H1 (cell line): ENCODE measurements around the gene H1-8. TPM values are rescaled to one million over a fixed set of nuclear protein-coding genes. Genes with fewer than 3 reads are reported as not detected.

Source experiments
- CTCF ChIA-PET: fragments of 300-600 bp; sonication (Branson Sonifier 250); formaldehyde crosslinking; loops from one replicate; lab custom pipeline; 2021; ENCODE audit not compliant: partially characterized antibody; lab: Charles Lee
- POLR2A ChIA-PET: fragments of 300-600 bp; sonication (Branson Sonifier 250); formaldehyde crosslinking; loops from one replicate; lab custom pipeline; 2021; ENCODE audit warnings: inconsistent platforms; ENCODE audit not compliant: partially characterized antibody; lab: Charles Lee
- DNase-seq, 2 experiments: peaks; one replicate each; pipeline versions ENCODE4 v3.0.0 to v3.0.0-alpha.2; 2010 to 2022; ENCODE audit warnings: low spot score in 2 of 2, low read depth in 1 of 2, mixed read lengths in 1 of 2
- FAIRE-seq: peaks from 2 replicates; lab custom pipeline; 2011; peaks lifted over from hg19 to GRCh38; lab: Jason Lieb, UNC
- H2AFZ ChIP-seq: 2 replicates; pipeline ENCODE4 v1.8.1; 2012; ENCODE audit warnings: low read length, inconsistent platforms
- H2AK5ac ChIP-seq: 2 replicates; pipeline ENCODE4 v1.6.1; 2013; ENCODE audit warnings: low read depth, low read length
- H2BK120ac ChIP-seq: replicated peaks from 2 replicates; pipeline ENCODE3; 2013; ENCODE audit warnings: low read depth, low read length, inconsistent platforms
- H2BK12ac ChIP-seq: 2 replicates; pipeline ENCODE4 v1.6.1; 2013; ENCODE audit warnings: low read depth, low read length
- H2BK15ac ChIP-seq: 2 replicates; pipeline ENCODE4 v1.6.1; 2013; ENCODE audit warnings: low read length
- H2BK20ac ChIP-seq: 2 replicates; pipeline ENCODE4 v1.6.1; 2013; ENCODE audit warnings: low read length
- H2BK5ac ChIP-seq: 2 replicates; pipeline ENCODE4 v1.6.1; 2013; ENCODE audit warnings: low read depth, low read length
- H3K14ac ChIP-seq: 2 replicates; pipeline ENCODE4 v1.6.1; 2013; ENCODE audit warnings: inconsistent platforms; ENCODE audit not compliant: insufficient read length
- H3K18ac ChIP-seq: 2 replicates; pipeline ENCODE4 v1.6.1; 2013; ENCODE audit warnings: low read length; ENCODE audit errors: extremely low read depth
- H3K23ac ChIP-seq: 2 replicates; pipeline ENCODE4 v1.6.1; 2013; ENCODE audit warnings: inconsistent platforms; ENCODE audit not compliant: insufficient read length
- H3K23me2 ChIP-seq: 2 replicates; pipeline ENCODE4 v1.6.1; 2013; ENCODE audit warnings: low read depth, low read length
- H3K27ac ChIP-seq: 2 replicates; pipeline ENCODE4 v1.6.1; 2011; ENCODE audit warnings: low read depth, low read length, inconsistent platforms
- H3K27me3 ChIP-seq, 4 experiments: replicated peaks in 1 of 4; 1 replicate in 1 of 4; 2 replicates in 3 of 4; pipeline versions ENCODE4 v1.6.1 to v1.8.1; 2011 to 2013; ENCODE audit warnings: low read length in 3 of 4, mild to moderate bottlenecking in 3 of 4, inconsistent platforms in 2 of 4, mixed read lengths in 2 of 4, moderate library complexity in 1 of 4; ENCODE audit not compliant: control insufficient read depth in 3 of 4, insufficient read depth in 3 of 4; ENCODE audit errors: extremely low read depth in 1 of 4
- H3K36me3 ChIP-seq, 4 experiments: 2 replicates each; pipeline versions ENCODE4 v1.6.1 to v1.8.1; 2011 to 2013; ENCODE audit warnings: mild to moderate bottlenecking in 4 of 4, low read length in 3 of 4, moderate library complexity in 2 of 4, control low read depth in 1 of 4, inconsistent platforms in 1 of 4; ENCODE audit not compliant: insufficient read depth in 4 of 4, control insufficient read depth in 2 of 4
- H3K4ac ChIP-seq: replicated peaks from 2 replicates; pipeline ENCODE3; 2013; ENCODE audit warnings: low read length, low read depth, mixed read lengths, inconsistent platforms; ENCODE audit not compliant: insufficient read length
- H3K4me1 ChIP-seq, 4 experiments: replicated peaks in 1 of 4; 1 replicate in 1 of 4; 2 replicates in 3 of 4; pipeline versions ENCODE4 v1.6.1 to v1.8.1; 2011 to 2013; ENCODE audit warnings: low read length in 3 of 4, inconsistent platforms in 2 of 4, mixed read lengths in 1 of 4; ENCODE audit not compliant: insufficient read depth in 4 of 4, control insufficient read depth in 3 of 4
- H3K4me2 ChIP-seq, 2 experiments: 2 replicates each; pipeline versions ENCODE4 v1.6.1 to v1.8.1; 2011 to 2013; ENCODE audit warnings: low read depth in 2 of 2, low read length in 2 of 2, control low read depth in 1 of 2, inconsistent platforms in 1 of 2, mild to moderate bottlenecking in 1 of 2; ENCODE audit not compliant: insufficient read depth in 1 of 2
- H3K4me3 ChIP-seq, 4 experiments: fragments of 200-600, 300-600 bp in 1 of 4; sonication (generic), shearing (Covaris generic), sonication (Bioruptor Twin) in 1 of 4; 2 replicates each; pipeline versions ENCODE4 v1.5.1 to v1.8.1; 2011 to 2016; ENCODE audit warnings: low read length in 4 of 4, low read depth in 3 of 4, control low read depth in 2 of 4, inconsistent platforms in 2 of 4, mild to moderate bottlenecking in 2 of 4, mixed read lengths in 1 of 4, moderate library complexity in 1 of 4; ENCODE audit not compliant: insufficient read depth in 2 of 4; ENCODE audit errors: extremely low read depth in 1 of 4
- H3K56ac ChIP-seq: replicated peaks from 2 replicates; pipeline ENCODE3; 2013; ENCODE audit warnings: low read depth, mild to moderate bottlenecking, mixed read lengths, low read length, inconsistent platforms; ENCODE audit not compliant: insufficient read length
- H3K79me1 ChIP-seq: 2 replicates; pipeline ENCODE4 v1.6.1; 2013; ENCODE audit warnings: low read depth, low read length, control low read depth
- H3K79me2 ChIP-seq, 2 experiments: 2 replicates each; pipeline versions ENCODE4 v1.6.1 to v1.8.1; 2012 to 2013; ENCODE audit warnings: low read length in 2 of 2, mild to moderate bottlenecking in 2 of 2, inconsistent platforms in 1 of 2; ENCODE audit not compliant: insufficient read depth in 2 of 2, control insufficient read depth in 1 of 2
- H3K9ac ChIP-seq, 4 experiments: replicated peaks in 1 of 4; 1 replicate in 1 of 4; 2 replicates in 3 of 4; pipeline versions ENCODE4 v1.6.1 to v1.8.1; 2011 to 2013; ENCODE audit warnings: low read depth in 3 of 4, low read length in 3 of 4, control low read depth in 2 of 4, mild to moderate bottlenecking in 2 of 4, moderate library complexity in 2 of 4, inconsistent platforms in 1 of 4; ENCODE audit errors: extremely low read depth in 1 of 4
- H3K9me3 ChIP-seq, 2 experiments: 2 replicates each; pipeline versions ENCODE4 v1.6.1 to v1.8.1; 2012 to 2013; ENCODE audit warnings: mild to moderate bottlenecking in 2 of 2, moderate library complexity in 2 of 2, control low read depth in 1 of 2, inconsistent platforms in 1 of 2, low read depth in 1 of 2, low read length in 1 of 2, mixed read lengths in 1 of 2; ENCODE audit not compliant: insufficient read depth in 2 of 2
- H4K20me1 ChIP-seq, 2 experiments: replicated peaks in 1 of 2; 2 replicates each; pipeline versions ENCODE3 to v1.8.1; 2011 to 2013; ENCODE audit warnings: inconsistent platforms in 2 of 2, low read length in 2 of 2, mild to moderate bottlenecking in 1 of 2; ENCODE audit not compliant: insufficient read depth in 2 of 2, control insufficient read depth in 1 of 2
- H4K5ac ChIP-seq: 2 replicates; pipeline ENCODE4 v1.6.1; 2013; ENCODE audit warnings: low read length, low read depth, mixed read lengths, inconsistent platforms; ENCODE audit not compliant: insufficient read length
- H4K8ac ChIP-seq: 2 replicates; pipeline ENCODE4 v1.8.0; 2013; ENCODE audit warnings: mild to moderate bottlenecking, moderate library complexity, low read length, inconsistent platforms; ENCODE audit not compliant: insufficient read depth; ENCODE audit errors: extremely low read depth
- H4K91ac ChIP-seq: replicated peaks from 2 replicates; pipeline ENCODE3; 2013; ENCODE audit warnings: low read length, mixed read lengths, inconsistent platforms; ENCODE audit not compliant: insufficient read length
- ATF3 ChIP-seq: IDR thresholded peaks from 2 replicates; pipeline ENCODE4 v1.6.1; 2011; ENCODE audit warnings: low read depth, mild to moderate bottlenecking, low read length; ENCODE audit not compliant: insufficient read depth
- BRCA1 ChIP-seq: IDR thresholded peaks from 2 replicates; pipeline ENCODE4 v1.6.1; 2012; ENCODE audit warnings: low read depth, low read length, improper control_type of control experiment
- EP300 ChIP-seq, 2 experiments: IDR thresholded peaks; 1 replicate in 1 of 2; 2 replicates in 1 of 2; pipeline ENCODE4 v1.6.1; 2011 to 2012; ENCODE audit warnings: low read depth in 2 of 2, low read length in 2 of 2, mild to moderate bottlenecking in 2 of 2, borderline replicate concordance in 1 of 2, inconsistent platforms in 1 of 2, moderate library complexity in 1 of 2
- HDAC6 ChIP-seq: IDR thresholded peaks from one replicate; pipeline ENCODE4 v1.7.1; 2012; ENCODE audit warnings: low read depth, mild to moderate bottlenecking, inconsistent platforms, low read length, moderate library complexity
- MAFK ChIP-seq: IDR thresholded peaks from 2 replicates; pipeline ENCODE4 v1.6.1; 2012; ENCODE audit warnings: low read depth, mild to moderate bottlenecking, improper control_type of control experiment, low read length
- SIN3A ChIP-seq, 2 experiments: IDR thresholded peaks in 1 of 2; conservative IDR thresholded peaks in 1 of 2; 2 replicates each; pipeline ENCODE4 v1.6.1; 2011 to 2012; ENCODE audit warnings: low read length in 2 of 2, improper control_type of control experiment in 1 of 2, low read depth in 1 of 2, mild to moderate bottlenecking in 1 of 2
- SP2 ChIP-seq: IDR thresholded peaks from 2 replicates; pipeline ENCODE4 v1.6.1; 2012; ENCODE audit warnings: mild to moderate bottlenecking, low read length, inconsistent platforms
- TBP ChIP-seq: IDR thresholded peaks from 2 replicates; pipeline ENCODE4 v1.6.1; 2011; ENCODE audit warnings: low read depth, low read length, improper control_type of control experiment
- TEAD4 ChIP-seq: IDR thresholded peaks from 2 replicates; pipeline ENCODE4 v1.6.1; 2012; ENCODE audit warnings: low read depth, low read length, inconsistent platforms, mixed read lengths
- YY1 ChIP-seq: IDR thresholded peaks from 2 replicates; pipeline ENCODE4 v1.6.1; 2011; ENCODE audit warnings: low read depth, mild to moderate bottlenecking, low read length
- WGBS, 2 experiments: shearing (Covaris generic) in 1 of 2; methylation state at CpG; one replicate each; pipeline versions ENCODE4 v1.1.6 to v1.1.7; 2013 to 2015; ENCODE audit warnings: low lambda C conversion rate in 2 of 2, mixed read lengths in 2 of 2, inconsistent platforms in 1 of 2, low coverage in 1 of 2, missing lambda C conversion rate in 1 of 2; ENCODE audit not compliant: insufficient replicate concordance in 2 of 2, insufficient coverage in 1 of 2, insufficient read length in 1 of 2; ENCODE audit errors: extremely low coverage in 1 of 2, missing lambda C conversion rate in 1 of 2; 5-methylcytosine and 5-hydroxymethylcytosine counted together
- polyA plus RNA-seq, 7 experiments: library from polyadenylated mRNA; depleted of rRNA in 3 of 7; stranded (reverse) in 5 of 7; unstranded in 2 of 7; fragments of >200 nt in 5 of 7; fragments of 200-250 nt in 2 of 7; gene quantifications; 1 replicate in 5 of 7; 2 replicates in 1 of 7; 4 replicates in 1 of 7; pipeline versions ENCODE4 v1.2.1 to v1.2.3, GENCODE V29; 2011 to 2013; ENCODE audit warnings: missing spikeins in 2 of 7, mixed read lengths in 2 of 7
- total RNA-seq: library from RNA; stranded (reverse); fragmentation: NEBNext Ultra II Directional; extraction: Animal tissue kit (Norgen Biotek cat#: 25700); gene quantifications from 2 replicates; pipeline ENCODE4 v1.2.1, GENCODE V29; 2021
- TF ChIP-seq, protein P1 (sequence below): IDR thresholded peaks from 2 replicates; pipeline ENCODE4 v1.6.1; 2012; ENCODE audit warnings: inconsistent platforms

Gene H1-8
- total and polyA plus RNA-seq, 2 of the 8 experiments (the other 6 are each of a cell fraction or from before 2014, with no cell fraction given): not detected

DNA sequence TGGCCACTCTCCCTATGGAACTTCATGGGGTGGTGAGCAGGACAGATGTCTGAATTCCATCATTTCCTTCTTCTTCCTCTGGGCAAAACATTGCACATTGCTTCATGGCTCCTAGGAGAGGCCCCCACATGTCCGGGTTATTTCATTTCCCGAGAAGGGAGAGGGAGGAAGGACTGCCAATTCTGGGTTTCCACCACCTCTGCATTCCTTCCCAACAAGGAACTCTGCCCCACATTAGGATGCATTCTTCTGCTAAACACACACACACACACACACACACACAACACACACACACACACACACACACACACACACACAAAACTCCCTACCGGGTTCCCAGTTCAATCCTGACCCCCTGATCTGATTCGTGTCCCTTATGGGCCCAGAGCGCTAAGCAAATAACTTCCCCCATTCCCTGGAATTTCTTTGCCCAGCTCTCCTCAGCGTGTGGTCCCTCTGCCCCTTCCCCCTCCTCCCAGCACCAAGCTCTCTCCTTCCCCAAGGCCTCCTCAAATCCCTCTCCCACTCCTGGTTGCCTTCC lies 12.7 kb upstream of the H1-8 start:
- H3K27ac ChIP-seq: no peak overlapping the region
- H3K56ac ChIP-seq: no peak overlapping the region
- H2BK5ac ChIP-seq: peak overlapping the region; percentile 89
- no peak overlapping the region for H3K23ac ChIP-seq
- FAIRE-seq (no peak), DNase-seq (peak; percentile 17 to 57)
- H2BK15ac ChIP-seq: 0 out of 2 replicates have a peak overlapping the region, but pooled peaks have one; percentile 36
- H3K27me3 ChIP-seq: no peaks in the 10 kb centered on the region
- POLR2A ChIA-PET: interaction anchor here (0.6 to 0.9 kb wide), 4 partner anchors 10 to 88 kb away, joined by 3 to 4 read pairs (median 3); partner anchors contain the start of gene H1-8
- H4K20me1 ChIP-seq: no peaks in the 10 kb centered on the region
- peak overlapping the region; percentile 91; the same call in 1 of the 2 replicates for H2BK20ac ChIP-seq
- peak overlapping the region; percentile 83 for H3K4ac ChIP-seq
- peak overlapping the region; percentile 53; the same call in 1 of the 2 replicates for H2AK5ac ChIP-seq
- H3K4me2 ChIP-seq: peak overlapping the region; percentile 16 to 25; a peak in 3 of 4 replicates
- H4K8ac ChIP-seq: no peak overlapping the region
- no peak overlapping the region for H3K14ac ChIP-seq
- no peaks in the 10 kb centered on the region for H3K36me3 ChIP-seq
- H3K4me1 ChIP-seq: peaks cover 3 to 21% (median 9%) of the 10 kb centered on the region in 4 experiments
- 41% methylated on average over 6 of the region's 6 CpGs; no CpG with 5 or more reads in 1 of the 2 experiments for WGBS, 2 experiments
- no peaks in the 10 kb centered on the region for H3K79me1 ChIP-seq
- peak overlapping the region; percentile 90 for H3K18ac ChIP-seq
- peak overlapping the region; percentile 81 for H4K5ac ChIP-seq
- no peaks in the 10 kb centered on the region for H3K79me2 ChIP-seq
- no peak overlapping the region for H3K9ac ChIP-seq
- CTCF ChIA-PET: interaction anchor here (0.8 to 2.5 kb wide), 5 partner anchors 9 to 47 kb away, joined by 3 to 7 read pairs (median 5); no protein-coding TSS in a partner anchor
- peak overlapping the region; percentile 49; the same call in 1 of the 2 replicates for H2AFZ ChIP-seq
- H2BK120ac ChIP-seq: peak overlapping the region; percentile 88
- peaks cover 2% of the 10 kb centered on the region; the same call in 1 of the 2 replicates for H3K23me2 ChIP-seq
- H4K91ac ChIP-seq: peak overlapping the region; percentile 98
- peak overlapping the region; percentile 92 for H2BK12ac ChIP-seq
- H3K9me3 ChIP-seq: no peaks in the 10 kb centered on the region
- H3K4me3 ChIP-seq: no peak overlapping the region
- TF ChIP-seq BRCA1 (no peak), ATF3 (no peak), EP300 (IDR thresholded peaks at IDR 0.05; ENCODE audit: borderline replicate concordance in 1 of 2, low read depth in 2 of 2, low read length in 2 of 2) (peak in 1 of 2 experiments; percentile 3; a peak in 1 of 3 replicates), MAFK (no peak), HDAC6 (no peak), SP2 (no peak), YY1 (no peak), TEAD4 (peak; percentile 95), TBP (no peak), SIN3A (conservative IDR thresholded peaks at IDR 0.05 in 1 of 2, IDR thresholded peaks at IDR 0.05 in 1 of 2; ENCODE audit: low read depth in 1 of 2, low read length in 2 of 2) (no peak)
- TF ChIP-seq, protein P1, sequence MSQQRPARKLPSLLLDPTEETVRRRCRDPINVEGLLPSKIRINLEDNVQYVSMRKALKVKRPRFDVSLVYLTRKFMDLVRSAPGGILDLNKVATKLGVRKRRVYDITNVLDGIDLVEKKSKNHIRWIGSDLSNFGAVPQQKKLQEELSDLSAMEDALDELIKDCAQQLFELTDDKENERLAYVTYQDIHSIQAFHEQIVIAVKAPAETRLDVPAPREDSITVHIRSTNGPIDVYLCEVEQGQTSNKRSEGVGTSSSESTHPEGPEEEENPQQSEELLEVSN: no peak
